Measurements from ENCODE around the gene SMTNL2.
A peak's percentile ranks its signal among the peaks of the same experiment; 100 is the strongest.
"Not testable (repeated sequence)": the region's sequence is repeated elsewhere in the genome, so short reads cannot be mapped to it uniquely, and the experiment has no call there.

The SMTNL2 gene

GRCh38 chr17:4584917-4585637, 748 bp downstream of the SMTNL2 start:
- no peaks in the 10 kb centered on the region for H3K36me3 ChIP-seq (ENCODE audit: control insufficient read depth, insufficient read depth, low read length)
- H3K9ac ChIP-seq (ENCODE audit: low read length): no peak overlapping the region
- H3K4me1 ChIP-seq (ENCODE audit: control insufficient read depth, insufficient read depth, low read length): no peaks in the 10 kb centered on the region
- peak overlapping the region; percentile 55 for H3K4me3 ChIP-seq (ENCODE audit: low read length)
- H3K27ac ChIP-seq (ENCODE audit: low read depth, low read length): no peak overlapping the region
- peaks cover 17% of the 10 kb centered on the region for H3K27me3 ChIP-seq (ENCODE audit: control insufficient read depth, insufficient read depth, low read length)

DNA sequence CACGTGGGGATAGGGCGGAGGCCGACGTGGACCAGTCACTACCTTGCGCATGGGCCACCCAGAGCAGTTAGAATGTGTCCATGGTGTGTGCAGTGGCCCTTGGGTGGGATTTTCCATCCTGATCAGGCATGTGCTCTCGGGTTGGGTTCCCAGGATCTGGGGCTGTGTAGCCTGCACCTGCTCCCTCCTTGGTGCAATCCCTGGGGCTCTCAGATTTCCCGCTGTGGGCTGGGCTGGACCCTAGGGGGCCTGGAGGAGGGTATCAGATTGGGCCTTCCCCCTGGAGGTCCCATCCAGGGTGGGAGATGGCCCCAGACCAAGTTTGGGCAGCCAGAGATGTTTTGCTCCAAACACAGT, 1.3 kb downstream of the SMTNL2 start:
- H3K27ac ChIP-seq (ENCODE audit: low read depth, low read length): no peak overlapping the region
- no peaks in the 10 kb centered on the region for H3K36me3 ChIP-seq (ENCODE audit: control insufficient read depth, insufficient read depth, low read length)
- peaks cover 17% of the 10 kb centered on the region for H3K27me3 ChIP-seq (ENCODE audit: control insufficient read depth, insufficient read depth, low read length)
- H3K4me3 ChIP-seq (ENCODE audit: low read length): no peak overlapping the region
- H3K9ac ChIP-seq (ENCODE audit: low read length): no peak overlapping the region
- H3K4me1 ChIP-seq (ENCODE audit: control insufficient read depth, insufficient read depth, low read length): no peaks in the 10 kb centered on the region

DNA sequence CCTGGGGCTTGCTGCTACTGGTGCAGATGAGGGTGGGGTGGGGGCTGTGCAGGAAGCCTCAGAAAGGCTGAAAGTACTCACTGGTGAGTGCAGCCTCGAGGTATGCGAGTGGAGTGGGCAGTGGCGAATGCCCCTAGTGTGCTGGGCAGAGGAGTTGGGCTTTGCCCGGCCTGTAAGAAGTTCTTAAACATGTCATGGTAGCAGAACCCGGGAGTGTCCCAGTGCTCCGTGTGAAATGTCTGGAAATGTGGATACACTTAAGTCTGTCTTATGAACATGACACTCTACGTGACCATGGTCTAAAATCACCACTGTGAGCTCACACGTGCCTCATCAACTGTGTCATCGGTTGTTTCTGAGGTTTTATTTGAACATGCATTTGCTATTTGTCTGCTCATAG, 1.7 kb downstream of the SMTNL2 start:
- Histone ChIP-seq H3K27ac (ENCODE audit: low read depth, low read length) (no peak overlapping the region), H3K27me3 (ENCODE audit: control insufficient read depth, insufficient read depth, low read length) (peaks cover 17% of the 10 kb centered on the region), H3K36me3 (ENCODE audit: control insufficient read depth, insufficient read depth, low read length) (no peaks in the 10 kb centered on the region), H3K4me3 (ENCODE audit: low read length) (no peak overlapping the region), H3K9ac (ENCODE audit: low read length) (no peak overlapping the region), H3K4me1 (ENCODE audit: control insufficient read depth, insufficient read depth, low read length) (no peaks in the 10 kb centered on the region)

- Histone ChIP-seq H3K9ac (ENCODE audit: low read length) (no peak overlapping the region), H3K4me1 (ENCODE audit: control insufficient read depth, insufficient read depth, low read length) (no peaks in the 10 kb centered on the region), H3K27ac (ENCODE audit: low read depth, low read length) (no peak overlapping the region), H3K4me3 (ENCODE audit: low read length) (no peak overlapping the region), H3K36me3 (ENCODE audit: control insufficient read depth, insufficient read depth, low read length) (no peaks in the 10 kb centered on the region), H3K27me3 (ENCODE audit: control insufficient read depth, insufficient read depth, low read length) (peaks cover 12% of the 10 kb centered on the region)
Measured at GRCh38 chr17:4587195-4587594, 2.9 kb downstream of the SMTNL2 start.

DNA sequence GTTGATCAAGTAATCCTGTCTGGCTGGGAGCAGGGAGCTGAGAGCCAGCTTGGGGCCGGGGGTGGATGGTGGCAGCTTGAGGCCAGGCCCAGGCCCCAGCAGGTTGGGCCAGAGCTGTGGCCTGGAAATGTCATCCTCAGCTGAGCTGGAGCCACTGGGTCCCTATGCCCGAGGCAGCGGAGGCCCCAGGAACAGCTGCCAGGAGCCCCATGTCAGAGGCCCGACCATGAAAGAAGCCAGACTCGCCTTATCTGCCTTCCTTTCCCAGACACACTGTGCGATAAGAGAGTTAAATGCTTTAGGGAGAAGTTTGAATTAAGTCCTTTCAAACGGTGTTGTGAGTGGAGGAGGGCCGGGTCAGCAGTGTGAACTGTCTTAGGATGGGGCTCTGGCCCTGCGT, 3.5 kb downstream of the SMTNL2 start:
- Histone ChIP-seq H3K4me1 (ENCODE audit: control insufficient read depth, insufficient read depth, low read length) (no peaks in the 10 kb centered on the region), H3K9ac (ENCODE audit: low read length) (no peak overlapping the region), H3K27ac (ENCODE audit: low read depth, low read length) (no peak overlapping the region), H3K36me3 (ENCODE audit: control insufficient read depth, insufficient read depth, low read length) (no peaks in the 10 kb centered on the region), H3K27me3 (ENCODE audit: control insufficient read depth, insufficient read depth, low read length) (peaks cover 11% of the 10 kb centered on the region), H3K4me3 (ENCODE audit: low read length) (no peak overlapping the region)

- no peaks in the 10 kb centered on the region for H3K36me3 ChIP-seq (ENCODE audit: control insufficient read depth, insufficient read depth, low read length)
- peaks cover 9% of the 10 kb centered on the region for H3K27me3 ChIP-seq (ENCODE audit: control insufficient read depth, insufficient read depth, low read length)
- no peak overlapping the region for H3K27ac ChIP-seq (ENCODE audit: low read depth, low read length)
- no peak overlapping the region for H3K9ac ChIP-seq (ENCODE audit: low read length)
- no peak overlapping the region for H3K4me3 ChIP-seq (ENCODE audit: low read length)
- no peaks in the 10 kb centered on the region for H3K4me1 ChIP-seq (ENCODE audit: control insufficient read depth, insufficient read depth, low read length)
Measured at GRCh38 chr17:4588391-4588790, 4.1 kb downstream of the SMTNL2 start.

GRCh38 chr17:4588898-4589625, 4.7 kb downstream of the SMTNL2 start:
- Histone ChIP-seq H3K36me3 (ENCODE audit: control insufficient read depth, insufficient read depth, low read length) (no peaks in the 10 kb centered on the region), H3K9ac (ENCODE audit: low read length) (no peak overlapping the region), H3K4me3 (ENCODE audit: low read length) (no peak overlapping the region), H3K27me3 (ENCODE audit: control insufficient read depth, insufficient read depth, low read length) (peaks cover 9% of the 10 kb centered on the region), H3K4me1 (ENCODE audit: control insufficient read depth, insufficient read depth, low read length) (no peaks in the 10 kb centered on the region), H3K27ac (ENCODE audit: low read depth, low read length) (no peak overlapping the region)

DNA sequence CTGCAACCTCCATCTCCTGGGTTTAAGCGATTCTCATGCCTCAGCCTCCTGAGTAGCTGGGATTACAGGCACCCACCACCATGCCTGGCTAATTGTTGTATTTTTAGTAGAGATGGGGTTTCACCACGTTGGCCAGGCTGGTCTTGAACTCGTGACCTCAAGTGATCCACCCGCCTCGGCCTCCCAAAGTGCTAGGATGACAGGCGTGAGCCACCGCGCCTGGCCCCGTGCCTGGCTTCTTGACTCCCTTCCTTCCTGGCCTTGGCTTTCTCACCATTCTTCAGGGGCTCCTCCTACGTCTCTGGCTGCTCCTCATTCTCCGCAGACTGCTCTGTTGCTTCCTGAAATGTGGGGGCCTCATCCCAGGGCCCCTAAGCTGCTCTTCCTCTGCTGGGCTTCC, 5.7 kb downstream of the SMTNL2 start:
- not testable (repeated sequence) for H3K27ac ChIP-seq (ENCODE audit: low read depth, low read length); H3K4me3 ChIP-seq (ENCODE audit: low read length); H3K27me3 ChIP-seq (ENCODE audit: control insufficient read depth, insufficient read depth, low read length); H3K9ac ChIP-seq (ENCODE audit: low read length); H3K36me3 ChIP-seq (ENCODE audit: control insufficient read depth, insufficient read depth, low read length); H3K4me1 ChIP-seq (ENCODE audit: control insufficient read depth, insufficient read depth, low read length)

- H3K4me1 ChIP-seq (ENCODE audit: control insufficient read depth, insufficient read depth, low read length): no peaks in the 10 kb centered on the region
- H3K27me3 ChIP-seq (ENCODE audit: control insufficient read depth, insufficient read depth, low read length): peaks cover 2% of the 10 kb centered on the region
- no peak overlapping the region for H3K9ac ChIP-seq (ENCODE audit: low read length)
- H3K36me3 ChIP-seq (ENCODE audit: control insufficient read depth, insufficient read depth, low read length): no peaks in the 10 kb centered on the region
- no peak overlapping the region for H3K4me3 ChIP-seq (ENCODE audit: low read length)
- H3K27ac ChIP-seq (ENCODE audit: low read depth, low read length): no peak overlapping the region
Measured at GRCh38 chr17:4590981-4591453, 6.7 kb downstream of the SMTNL2 start.

GRCh38 chr17:4591529-4591928, 7.2 kb downstream of the SMTNL2 start:
- H3K4me1 ChIP-seq (ENCODE audit: control insufficient read depth, insufficient read depth, low read length): no peaks in the 10 kb centered on the region
- H3K4me3 ChIP-seq (ENCODE audit: low read length): no peak overlapping the region
- no peaks in the 10 kb centered on the region for H3K36me3 ChIP-seq (ENCODE audit: control insufficient read depth, insufficient read depth, low read length)
- no peak overlapping the region for H3K9ac ChIP-seq (ENCODE audit: low read length)
- H3K27ac ChIP-seq (ENCODE audit: low read depth, low read length): no peak overlapping the region
- peaks cover 2% of the 10 kb centered on the region for H3K27me3 ChIP-seq (ENCODE audit: control insufficient read depth, insufficient read depth, low read length)

- Histone ChIP-seq H3K9ac (ENCODE audit: low read length) (no peak overlapping the region), H3K27me3 (ENCODE audit: control insufficient read depth, insufficient read depth, low read length) (peaks cover 2% of the 10 kb centered on the region), H3K36me3 (ENCODE audit: control insufficient read depth, insufficient read depth, low read length) (no peaks in the 10 kb centered on the region), H3K4me1 (ENCODE audit: control insufficient read depth, insufficient read depth, low read length) (no peaks in the 10 kb centered on the region), H3K27ac (ENCODE audit: low read depth, low read length) (no peak overlapping the region), H3K4me3 (ENCODE audit: low read length) (no peak overlapping the region)
Measured at GRCh38 chr17:4592240-4593005, 8.1 kb downstream of the SMTNL2 start.

DNA sequence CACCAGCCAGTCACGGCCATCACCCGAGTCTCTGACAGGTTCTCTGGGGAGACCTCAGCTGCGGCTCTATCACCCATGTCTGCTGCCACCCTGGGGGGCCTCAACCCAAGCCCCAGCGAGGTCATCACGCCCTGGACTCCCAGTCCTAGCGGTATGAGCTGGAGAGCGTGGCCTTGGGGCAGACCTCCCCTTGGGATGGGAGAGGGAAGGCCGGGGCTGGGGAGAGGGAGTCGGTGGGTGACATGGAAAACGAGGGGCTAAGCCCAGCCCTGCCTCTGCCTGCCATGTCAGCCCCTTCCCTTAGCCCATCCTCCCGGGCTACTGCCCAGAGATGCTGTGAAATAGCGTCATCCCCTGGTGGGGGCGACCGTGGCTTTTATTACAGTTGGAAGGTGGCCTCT, 8.7 kb downstream of the SMTNL2 start:
- H3K27me3 ChIP-seq (ENCODE audit: control insufficient read depth, insufficient read depth, low read length): peaks cover 2% of the 10 kb centered on the region
- no peak overlapping the region for H3K4me3 ChIP-seq (ENCODE audit: low read length)
- H3K4me1 ChIP-seq (ENCODE audit: control insufficient read depth, insufficient read depth, low read length): no peaks in the 10 kb centered on the region
- H3K9ac ChIP-seq (ENCODE audit: low read length): no peak overlapping the region
- no peak overlapping the region for H3K27ac ChIP-seq (ENCODE audit: low read depth, low read length)
- H3K36me3 ChIP-seq (ENCODE audit: control insufficient read depth, insufficient read depth, low read length): no peaks in the 10 kb centered on the region

Measured in rectal smooth muscle tissue (tissue), 1 donor.